NOMO-1 (cell line): Measurements from ENCODE around the gene EGR4.

ENCODE experiments used
- DNase-seq, 2 experiments: peaks; one replicate each; lab custom pipeline; 2025; ENCODE audit not compliant: unreplicated experiment in 2 of 2; lab: John Stamatoyannopoulos, UW

EGR4 gene

DNA sequence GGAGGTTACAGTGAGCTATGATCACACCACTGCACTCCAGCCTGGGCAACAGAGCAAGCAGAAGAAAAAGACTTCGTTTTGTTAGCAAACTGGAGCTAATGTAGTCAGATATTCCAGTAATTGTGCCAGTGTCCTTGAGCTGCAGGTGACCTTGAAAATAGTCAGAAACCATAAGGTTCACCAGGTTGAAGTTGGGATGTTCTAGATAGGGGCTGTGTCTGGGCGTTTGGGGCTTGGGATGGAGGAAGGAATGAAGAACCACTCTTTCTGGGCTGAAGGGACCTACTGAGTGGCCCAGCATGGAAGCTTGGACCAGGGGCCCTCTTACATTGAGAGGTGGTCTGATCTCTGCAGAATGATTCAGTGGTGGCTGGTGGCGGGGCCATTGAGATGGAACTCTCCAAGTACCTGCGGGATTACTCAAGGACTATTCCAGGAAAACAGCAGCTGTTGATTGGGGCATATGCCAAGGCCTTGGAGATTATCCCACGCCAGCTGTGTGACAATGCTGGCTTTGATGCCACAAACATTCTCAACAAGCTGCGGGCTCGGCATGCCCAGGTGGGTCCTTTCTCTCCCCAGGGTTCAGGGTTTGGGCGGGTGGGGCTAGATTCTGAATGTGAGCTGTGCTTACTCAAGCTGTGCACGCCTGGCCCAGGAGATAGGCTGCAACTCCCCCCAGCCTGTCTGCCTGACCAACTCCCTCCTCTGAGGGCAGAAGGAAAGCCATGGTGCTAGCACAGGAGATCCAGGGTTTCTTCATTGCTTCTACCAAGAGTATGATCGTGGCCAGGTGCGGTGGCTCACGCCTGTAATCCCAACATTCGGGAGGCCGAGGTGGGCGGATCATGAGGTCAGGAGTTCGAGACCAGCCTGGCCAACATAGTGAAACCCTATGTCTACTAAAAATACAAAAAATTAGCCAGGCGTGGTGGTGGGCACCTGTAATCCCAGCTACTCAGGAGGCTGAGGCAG lies 42.2 kb downstream of the EGR4 start:
- no peak for DNase-seq

DNA sequence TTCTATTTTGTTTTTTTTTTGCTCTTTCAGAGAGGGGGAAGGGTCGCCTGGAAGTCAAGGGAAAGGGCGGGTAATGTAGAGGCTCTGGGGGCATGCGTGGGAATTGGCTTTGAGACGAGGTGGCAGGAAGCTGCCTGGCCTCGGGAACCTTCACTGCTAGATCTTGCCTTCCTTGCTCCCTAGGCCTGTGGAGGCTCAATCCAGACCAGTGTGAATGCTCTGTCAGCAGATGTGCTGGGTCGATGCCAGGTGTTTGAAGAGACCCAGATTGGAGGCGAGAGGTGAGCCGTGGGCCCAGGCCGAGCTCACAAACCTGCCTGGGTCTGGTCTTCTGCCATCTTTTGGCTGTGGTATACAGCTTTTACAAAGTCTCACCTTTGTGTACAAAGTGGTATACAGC lies 43.7 kb downstream of the EGR4 start:
- DNase-seq: no peak

GRCh38 chr2:73246850-73247249 lies 46.5 kb downstream of the EGR4 start:
- DNase-seq: no peak

DNA sequence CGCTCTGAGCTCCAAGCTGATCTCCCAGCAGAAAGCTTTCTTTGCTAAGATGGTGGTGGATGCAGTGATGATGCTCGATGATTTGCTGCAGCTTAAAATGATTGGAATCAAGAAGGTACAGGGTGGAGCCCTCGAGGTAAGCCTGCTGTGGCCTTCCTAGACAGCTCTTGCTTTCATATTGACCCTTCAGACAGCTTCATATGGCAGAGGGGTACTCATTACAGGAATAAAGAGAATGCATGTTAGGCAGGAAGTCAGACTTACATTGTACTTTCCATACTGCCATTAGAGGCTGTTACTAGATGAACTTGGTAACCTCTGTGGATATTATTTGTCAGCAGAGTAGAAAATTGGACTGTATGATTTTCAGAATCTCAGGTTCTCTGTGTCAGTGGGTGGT lies 48.8 kb downstream of the EGR4 start:
- DNase-seq: no peak

DNA sequence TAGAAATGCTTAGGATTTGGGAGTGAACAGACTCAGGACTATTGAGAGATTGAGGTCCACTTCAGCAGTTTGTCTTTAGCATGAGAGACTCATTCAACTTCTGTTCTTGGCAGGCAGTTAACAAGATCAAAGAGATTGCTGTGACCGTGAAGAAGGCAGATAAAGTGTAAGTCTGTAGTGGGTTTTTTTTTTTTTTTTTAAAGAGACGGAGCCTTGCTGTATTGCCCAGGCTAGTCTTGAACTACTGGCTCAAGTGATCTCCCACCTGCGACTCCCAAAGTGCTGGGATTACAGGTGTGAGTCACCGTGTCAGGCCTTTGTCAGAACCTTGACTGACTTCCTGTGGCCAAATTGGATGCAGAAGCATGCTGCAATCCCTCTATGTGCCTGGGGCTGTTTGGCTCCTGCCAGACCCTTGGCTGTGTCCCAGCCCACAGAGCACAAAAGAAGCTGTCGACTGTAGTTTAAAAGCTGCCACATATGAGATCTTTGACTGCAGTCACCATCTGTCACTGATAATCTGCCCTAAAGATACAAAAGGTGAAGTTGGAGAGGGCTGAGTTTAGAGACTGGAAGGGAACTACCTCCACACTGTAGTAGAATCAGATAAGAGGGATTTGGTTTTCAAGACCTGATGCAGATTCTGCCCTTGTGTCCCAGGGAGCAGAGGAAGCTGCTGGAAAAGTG lies 49.3 kb downstream of the EGR4 start:
- DNase-seq: no peak
